NCI-H2227 (cell line): ENCODE results near the gene LCNL1.

Experiments
- DNase-seq: peaks from one replicate; lab custom pipeline; 2025; ENCODE audit not compliant: unreplicated experiment; lab: John Stamatoyannopoulos, UW

The LCNL1 gene

GRCh38 chr9:136973618-136974617 is 8.9 kb upstream of the LCNL1 start:
- no peak for DNase-seq

- DNase-seq: no peak
Measured at GRCh38 chr9:136974817-136975535, 7.8 kb upstream of the LCNL1 start.

- no peak for DNase-seq
Measured at GRCh38 chr9:136975644-136976043, 7.1 kb upstream of the LCNL1 start.

GRCh38 chr9:136977223-136977622 is 5.6 kb upstream of the LCNL1 start, which contains the start of gene PTGDS:
PTGDS (plus strand) TSS chr9:136977504; CDS start chr9:136977579, 75 bp downstream.
- DNase-seq: no peak

GRCh38 chr9:136977649-136978072 is 5.1 kb upstream of the LCNL1 start:
- peak; percentile 25 for DNase-seq

- peak; percentile 80 for DNase-seq
Measured at GRCh38 chr9:136978073-136978864, 4.5 kb upstream of the LCNL1 start.

- DNase-seq: no peak
Measured at GRCh38 chr9:136978865-136979544, 3.8 kb upstream of the LCNL1 start.

GRCh38 chr9:136979769-136980587 is 2.8 kb upstream of the LCNL1 start:
- DNase-seq: no peak

GRCh38 chr9:136980669-136981478 is 1.9 kb upstream of the LCNL1 start:
- no peak for DNase-seq

- no peak for DNase-seq
Measured at GRCh38 chr9:136981588-136982231, 1.1 kb upstream of the LCNL1 start.

- no peak for DNase-seq
Measured at GRCh38 chr9:136983167-136983566, 374 bp downstream of the LCNL1 start.

- no peak for DNase-seq
Measured at GRCh38 chr9:136983656-136984314, 992 bp downstream of the LCNL1 start.

GRCh38 chr9:136984464-136985026 is 1.8 kb downstream of the LCNL1 start:
- DNase-seq: no peak

- no peak for DNase-seq
Measured at GRCh38 chr9:136985027-136985602, 2.3 kb downstream of the LCNL1 start.

GRCh38 chr9:136985853-136986252 is 3.1 kb downstream of the LCNL1 start:
- no peak for DNase-seq

- DNase-seq: no peak
Measured at GRCh38 chr9:136988872-136989271, 6.1 kb downstream of the LCNL1 start.
